OCI-LY3 (cell line): ENCODE results near the gene UBC.

Experiments used
- H2AFZ ChIP-seq: fragments of 200-600, 300-600 bp; shearing (Covaris generic); 2 replicates; pipeline ENCODE4 v1.6.0; 2014; ENCODE audit warnings: antibody characterized with exemption, low read depth, low read length
- H3K27ac ChIP-seq: fragments of 200-600, 300-600 bp; sonication (generic); 2 replicates; pipeline ENCODE4 v1.5.1; 2014; ENCODE audit warnings: mild to moderate bottlenecking, low read length, moderate library complexity, mixed read lengths
- H3K27me3 ChIP-seq: fragments of 200-600, 300-600 bp; sonication (generic); 2 replicates; pipeline ENCODE4 v1.6.1; 2014; ENCODE audit warnings: low read depth, low read length, mixed read lengths
- H3K36me3 ChIP-seq: fragments of 200-600, 300-600 bp; sonication (generic); replicated peaks from 2 replicates; pipeline ENCODE3; 2014; ENCODE audit warnings: low read depth, low read length, mixed read lengths
- H3K4me1 ChIP-seq: fragments of 300-600, 200-600 bp; sonication (generic); 2 replicates; pipeline ENCODE4 v1.6.1; 2014; ENCODE audit warnings: low read length, mixed read lengths
- H3K4me2 ChIP-seq: fragments of 200-600, 300-600 bp; sonication (generic); 2 replicates; pipeline ENCODE4 v1.6.1; 2014; ENCODE audit warnings: low read length, mixed read lengths
- H3K4me3 ChIP-seq: fragments of 300-600, 200-600 bp; sonication (generic); 2 replicates; pipeline ENCODE4 v1.5.1; 2014; ENCODE audit warnings: antibody characterized with exemption, mild to moderate bottlenecking, low read length, moderate library complexity
- H3K79me2 ChIP-seq: fragments of 300-600, 200-600 bp; shearing (Covaris generic); 2 replicates; pipeline ENCODE4 v1.6.1; 2014; ENCODE audit warnings: mild to moderate bottlenecking, low read length, mixed read lengths
- H3K9ac ChIP-seq: fragments of 300-600, 200-600 bp; shearing (Covaris generic); 2 replicates; pipeline ENCODE4 v1.6.0; 2014; ENCODE audit warnings: mild to moderate bottlenecking, low read length, moderate library complexity
- H3K9me3 ChIP-seq: fragments of 200-600, 300-600 bp; shearing (Covaris generic); 2 replicates; pipeline ENCODE4 v1.6.1; 2014; ENCODE audit warnings: low read length, mixed read lengths; ENCODE audit not compliant: insufficient read depth
- H4K20me1 ChIP-seq: fragments of 200-600, 300-600 bp; sonication (generic); 2 replicates; pipeline ENCODE4 v1.6.1; 2016; ENCODE audit warnings: low read length, mixed read lengths; ENCODE audit not compliant: insufficient read depth
- EZH2phosphoT487 ChIP-seq: fragments of 200-600 bp; shearing (Covaris generic); IDR thresholded peaks from 2 replicates; pipeline ENCODE4 v1.6.1; 2018; ENCODE audit warnings: antibody characterized with exemption, mixed run types, low read depth
- TF ChIP-seq, protein P1 (sequence below): fragments of 200-600, 300-600 bp; sonication (generic); IDR thresholded peaks from 2 replicates; pipeline ENCODE4 v1.5.1; 2014; ENCODE audit warnings: antibody characterized with exemption, low read length, low read depth

UBC gene

DNA sequence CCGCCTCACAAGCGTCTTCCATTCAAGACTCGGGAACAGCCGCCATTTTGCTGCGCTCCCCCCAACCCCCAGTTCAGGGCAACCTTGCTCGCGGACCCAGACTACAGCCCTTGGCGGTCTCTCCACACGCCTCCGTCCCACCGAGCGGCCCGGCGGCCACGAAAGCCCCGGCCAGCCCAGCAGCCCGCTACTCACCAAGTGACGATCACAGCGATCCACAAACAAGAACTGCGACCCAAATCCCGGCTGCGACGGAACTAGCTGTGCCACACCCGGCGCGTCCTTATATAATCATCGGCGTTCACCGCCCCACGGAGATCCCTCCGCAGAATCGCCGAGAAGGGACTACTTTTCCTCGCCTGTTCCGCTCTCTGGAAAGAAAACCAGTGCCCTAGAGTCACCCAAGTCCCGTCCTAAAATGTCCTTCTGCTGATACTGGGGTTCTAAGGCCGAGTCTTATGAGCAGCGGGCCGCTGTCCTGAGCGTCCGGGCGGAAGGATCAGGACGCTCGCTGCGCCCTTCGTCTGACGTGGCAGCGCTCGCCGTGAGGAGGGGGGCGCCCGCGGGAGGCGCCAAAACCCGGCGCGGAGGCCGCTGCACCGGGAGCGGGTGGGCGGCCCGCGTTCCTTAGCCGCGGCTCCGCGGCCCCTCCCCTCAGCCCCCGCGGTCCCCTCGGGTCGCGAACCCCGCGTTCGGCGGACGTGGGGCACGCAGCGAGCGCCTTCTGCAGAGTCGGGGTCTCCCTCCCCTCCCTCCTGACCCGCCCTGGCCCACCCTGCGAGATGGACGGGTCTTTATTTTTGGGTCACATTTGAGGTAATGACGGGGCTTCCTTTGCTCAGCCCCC lies at the start of gene UBC:
TSS of gene UBC (minus strand) at position 259 of the 847 bp plus-strand sequence. CDS start 879 bp downstream, outside the sequence.
- Histone ChIP-seq H2AFZ (peak within 1 kb of the TSS; percentile 99; the same call in 1 of the 2 replicates), H3K36me3 (peaks cover 25% of the 10 kb centered on the region), H3K79me2 (peaks cover 36% of the 10 kb centered on the region), H3K27me3 (no peaks in the 10 kb centered on the region), H3K9me3 (no peaks in the 10 kb centered on the region), H3K9ac (peak within 1 kb of the TSS; percentile 100), H3K4me3 (peak within 1 kb of the TSS; percentile 100), H3K4me2 (peak within 1 kb of the TSS; percentile 98), H4K20me1 (peaks cover 42% of the 10 kb centered on the region), H3K27ac (peak within 1 kb of the TSS; percentile 93), H3K4me1 (peaks cover 43% of the 10 kb centered on the region)
- TF ChIP-seq EZH2phosphoT487: no peak
- TF ChIP-seq, protein P1, sequence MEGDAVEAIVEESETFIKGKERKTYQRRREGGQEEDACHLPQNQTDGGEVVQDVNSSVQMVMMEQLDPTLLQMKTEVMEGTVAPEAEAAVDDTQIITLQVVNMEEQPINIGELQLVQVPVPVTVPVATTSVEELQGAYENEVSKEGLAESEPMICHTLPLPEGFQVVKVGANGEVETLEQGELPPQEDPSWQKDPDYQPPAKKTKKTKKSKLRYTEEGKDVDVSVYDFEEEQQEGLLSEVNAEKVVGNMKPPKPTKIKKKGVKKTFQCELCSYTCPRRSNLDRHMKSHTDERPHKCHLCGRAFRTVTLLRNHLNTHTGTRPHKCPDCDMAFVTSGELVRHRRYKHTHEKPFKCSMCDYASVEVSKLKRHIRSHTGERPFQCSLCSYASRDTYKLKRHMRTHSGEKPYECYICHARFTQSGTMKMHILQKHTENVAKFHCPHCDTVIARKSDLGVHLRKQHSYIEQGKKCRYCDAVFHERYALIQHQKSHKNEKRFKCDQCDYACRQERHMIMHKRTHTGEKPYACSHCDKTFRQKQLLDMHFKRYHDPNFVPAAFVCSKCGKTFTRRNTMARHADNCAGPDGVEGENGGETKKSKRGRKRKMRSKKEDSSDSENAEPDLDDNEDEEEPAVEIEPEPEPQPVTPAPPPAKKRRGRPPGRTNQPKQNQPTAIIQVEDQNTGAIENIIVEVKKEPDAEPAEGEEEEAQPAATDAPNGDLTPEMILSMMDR: no peak

DNA sequence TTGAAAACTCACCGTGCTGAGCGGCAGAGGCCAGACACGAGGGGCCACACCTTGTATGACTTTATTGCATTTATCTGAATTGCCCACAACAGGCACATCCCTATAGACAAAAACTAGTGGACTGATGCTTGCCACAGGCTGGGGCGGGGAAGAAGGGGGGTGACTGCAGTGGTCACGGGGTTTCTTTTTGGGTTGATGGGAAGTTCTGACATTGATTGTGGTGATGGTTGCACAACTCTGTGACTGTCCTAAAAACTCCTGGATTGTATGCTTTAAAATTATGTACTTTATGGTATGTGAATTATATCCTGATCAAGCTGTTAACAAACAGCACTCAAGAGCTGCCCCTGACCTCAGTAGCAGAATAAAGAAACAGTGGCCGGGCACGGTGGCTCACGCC lies 48.8 kb upstream of the UBC start:
- peaks cover 48% of the 10 kb centered on the region for H3K36me3 ChIP-seq
- H3K27ac ChIP-seq: no peak overlapping the region
- no peak overlapping the region for H2AFZ ChIP-seq
- H3K79me2 ChIP-seq: no peaks in the 10 kb centered on the region
- H3K9ac ChIP-seq: no peak overlapping the region
- H3K4me3 ChIP-seq: no peak overlapping the region
- no peaks in the 10 kb centered on the region for H4K20me1 ChIP-seq
- H3K9me3 ChIP-seq: no peaks in the 10 kb centered on the region
- no peaks in the 10 kb centered on the region for H3K27me3 ChIP-seq
- H3K4me1 ChIP-seq: no peaks in the 10 kb centered on the region
- no peak overlapping the region for H3K4me2 ChIP-seq
- TF ChIP-seq EZH2phosphoT487: no peak
- TF ChIP-seq, protein P1: no peak

DNA sequence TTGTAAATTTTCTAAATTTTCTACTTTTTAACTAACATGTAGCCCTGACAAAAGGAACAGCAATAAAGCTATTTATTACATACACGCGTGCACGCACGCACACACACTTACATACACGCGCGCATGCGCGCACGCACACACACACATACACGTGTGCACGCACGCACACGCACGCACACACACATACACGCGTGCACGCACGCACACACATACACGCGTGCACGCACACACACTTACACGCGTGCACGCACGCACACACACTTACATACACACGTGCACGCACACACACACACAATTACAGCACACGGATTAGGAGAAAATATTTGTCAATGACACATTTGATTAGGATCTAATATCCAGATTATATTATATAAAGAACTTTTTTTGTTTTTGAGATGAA lies 46.6 kb upstream of the UBC start:
- H3K4me1 ChIP-seq: no peaks in the 10 kb centered on the region
- H4K20me1 ChIP-seq: no peaks in the 10 kb centered on the region
- no peak overlapping the region for H3K4me2 ChIP-seq
- no peak overlapping the region for H3K27ac ChIP-seq
- no peaks in the 10 kb centered on the region for H3K79me2 ChIP-seq
- H2AFZ ChIP-seq: no peak overlapping the region
- no peak overlapping the region for H3K4me3 ChIP-seq
- TF ChIP-seq EZH2phosphoT487: no peak
- TF ChIP-seq, protein P1: no peak
- no peak overlapping the region for H3K9ac ChIP-seq
- H3K9me3 ChIP-seq: no peaks in the 10 kb centered on the region
- H3K36me3 ChIP-seq: peaks cover 56% of the 10 kb centered on the region
- H3K27me3 ChIP-seq: no peaks in the 10 kb centered on the region

DNA sequence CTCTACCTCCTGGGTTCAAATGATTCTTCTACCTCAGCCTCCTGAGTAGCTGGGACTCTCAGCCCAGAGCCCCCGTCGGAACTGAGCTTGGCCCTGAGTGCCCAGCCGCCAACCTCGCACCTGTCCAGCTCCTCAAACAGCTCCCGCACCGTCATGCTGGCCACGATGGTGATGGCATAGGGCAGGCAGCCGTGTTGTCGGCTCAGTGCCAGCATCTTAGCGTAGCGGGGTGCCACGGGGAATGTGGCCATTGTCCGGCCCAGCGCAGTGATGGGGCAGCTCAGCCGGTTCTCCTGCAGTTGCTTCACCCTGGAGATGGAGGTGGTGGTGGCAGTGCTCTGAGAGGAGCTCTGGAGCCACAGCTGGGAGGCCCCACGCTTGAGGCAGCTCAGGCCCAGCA lies 42.1 kb upstream of the UBC start:
- H3K4me1 ChIP-seq: no peaks in the 10 kb centered on the region
- H3K9me3 ChIP-seq: no peaks in the 10 kb centered on the region
- no peaks in the 10 kb centered on the region for H4K20me1 ChIP-seq
- TF ChIP-seq EZH2phosphoT487: no peak
- TF ChIP-seq, protein P1: no peak
- no peak overlapping the region for H2AFZ ChIP-seq
- H3K9ac ChIP-seq: no peak overlapping the region
- no peaks in the 10 kb centered on the region for H3K27me3 ChIP-seq
- no peak overlapping the region for H3K4me2 ChIP-seq
- peaks cover 48% of the 10 kb centered on the region for H3K36me3 ChIP-seq
- H3K79me2 ChIP-seq: no peaks in the 10 kb centered on the region
- H3K4me3 ChIP-seq: no peak overlapping the region
- H3K27ac ChIP-seq: no peak overlapping the region
